ENCODE measurements around the gene AGAP3. TPM values are rescaled to one million over a fixed set of nuclear protein-coding genes. Genes with fewer than 3 reads are reported as not detected.

AGAP3 gene
- polyA plus RNA-seq, 3 donors, result 6.4 to 133 (median 6.8) TPM

GRCh38 chr7:151038951-151039849 is 47.1 kb upstream of the AGAP3 start:
- Histone ChIP-seq H4K20me1 (ENCODE audit: insufficient read depth, low read length) (no peaks in the 10 kb centered on the region), H3K79me2 (ENCODE audit: insufficient read depth, low read length) (no peaks in the 10 kb centered on the region), H3K4me2 (replicated peaks; ENCODE audit: extremely low read depth, low read length, poor library complexity, severe bottlenecking) (no peak overlapping the region), H3K4me3 (replicated peaks in 1 of 3; ENCODE audit: low read depth in 2 of 3, low read length in 3 of 3) (no peak overlapping the region), H3K27ac (ENCODE audit: low read depth in 1 of 2, low read length in 2 of 2) (peak overlapping the region in 1 of 2 donors; percentile 69), H2AFZ (ENCODE audit: insufficient read depth, low read depth, low read length, poor library complexity, severe bottlenecking) (no peak overlapping the region), H3K9ac (ENCODE audit: insufficient read depth, low read length, poor library complexity, severe bottlenecking) (peak overlapping the region; percentile 27), H3K36me3 (replicated peaks in 1 of 2; ENCODE audit: control insufficient read depth in 1 of 2, insufficient read depth in 2 of 2, low read length in 2 of 2) (peaks cover 28 to 34% of the 10 kb centered on the region in 2 donors), H3K27me3 (ENCODE audit: control insufficient read depth in 2 of 2, insufficient read depth in 2 of 2, low read length in 2 of 2) (no peaks in the 10 kb centered on the region), H3K4me1 (ENCODE audit: control insufficient read depth in 1 of 2, insufficient read depth in 2 of 2, low read length in 2 of 2) (peaks cover 10 to 15% of the 10 kb centered on the region in 2 donors), H3K9me3 (replicated peaks in 1 of 2; ENCODE audit: control insufficient read depth in 1 of 2, insufficient read depth in 1 of 2, low read length in 2 of 2) (no peaks in the 10 kb centered on the region)
- Mint-ChIP-seq H3K27ac (peak overlapping the region; percentile 48 to 84 (median 79)), H3K4me1 (peaks cover 17% of the 10 kb centered on the region), H3K36me3 (peaks cover 24 to 46% of the 10 kb centered on the region in 2 donors), H3K4me3 (peak overlapping the region in 1 of 2 donors; percentile 24), H3K27me3 (ENCODE audit: low read depth in 3 of 3) (peaks cover 0 to 6% (median 0%) of the 10 kb centered on the region in 3 donors), H3K9me3 (peaks cover 0 to 2% (median 0%) of the 10 kb centered on the region in 7 donors)
- WGBS (ENCODE audit: insufficient coverage), result 84% methylated on average over 5 of the region's 12 CpGs
- no peak for TF ChIP-seq CTCF (IDR thresholded peaks at IDR 0.05)
- peak; percentile 85 to 89 (median 87) for DNase-seq
- intact Hi-C loops (cut with micrococcal nuclease), result loop anchor here in 1 of 2 donors (10.0 kb wide), 1 partner anchor 56 kb away; no protein-coding TSS in a partner anchor

- H3K27ac Mint-ChIP-seq, result peak overlapping the region in 4 of 7 donors; percentile 48 to 84 (median 78)
- Histone ChIP-seq H3K36me3 (replicated peaks in 1 of 2; ENCODE audit: control insufficient read depth in 1 of 2, insufficient read depth in 2 of 2, low read length in 2 of 2) (peaks cover 20 to 26% of the 10 kb centered on the region in 2 donors), H2AFZ (ENCODE audit: insufficient read depth, low read depth, low read length, poor library complexity, severe bottlenecking) (no peak overlapping the region), H3K9ac (ENCODE audit: insufficient read depth, low read length, poor library complexity, severe bottlenecking) (no peak overlapping the region), H3K27ac (ENCODE audit: low read depth in 1 of 2, low read length in 2 of 2) (peak overlapping the region in 1 of 2 donors; percentile 11), H3K79me2 (ENCODE audit: insufficient read depth, low read length) (no peaks in the 10 kb centered on the region), H3K4me1 (ENCODE audit: control insufficient read depth in 1 of 2, insufficient read depth in 2 of 2, low read length in 2 of 2) (peaks cover 10 to 15% of the 10 kb centered on the region in 2 donors), H3K27me3 (ENCODE audit: control insufficient read depth in 2 of 2, insufficient read depth in 2 of 2, low read length in 2 of 2) (no peaks in the 10 kb centered on the region), H3K4me2 (replicated peaks; ENCODE audit: extremely low read depth, low read length, poor library complexity, severe bottlenecking) (no peak overlapping the region), H3K9me3 (replicated peaks in 1 of 2; ENCODE audit: control insufficient read depth in 1 of 2, insufficient read depth in 1 of 2, low read length in 2 of 2) (no peaks in the 10 kb centered on the region), H4K20me1 (ENCODE audit: insufficient read depth, low read length) (no peaks in the 10 kb centered on the region), H3K4me3 (replicated peaks in 1 of 3; ENCODE audit: low read depth in 2 of 3, low read length in 3 of 3) (no peak overlapping the region)
- DNase-seq, result peak in 1 of 3 donors; percentile 17
- WGBS (ENCODE audit: insufficient coverage), result 56% methylated on average over 13 of the region's 18 CpGs
- H3K36me3 Mint-ChIP-seq, result peaks cover 20 to 46% of the 10 kb centered on the region in 2 donors
- H3K9me3 Mint-ChIP-seq, result peaks cover 0 to 2% (median 0%) of the 10 kb centered on the region in 7 donors
- H3K4me1 Mint-ChIP-seq, result peaks cover 17% of the 10 kb centered on the region
- H3K4me3 Mint-ChIP-seq, result peak overlapping the region in 1 of 2 donors; percentile 24
- H3K27me3 Mint-ChIP-seq (ENCODE audit: low read depth in 3 of 3), result peaks cover 0 to 6% (median 0%) of the 10 kb centered on the region in 3 donors
- TF ChIP-seq CTCF (IDR thresholded peaks at IDR 0.05), result no peak
- intact Hi-C loops (cut with micrococcal nuclease), result loop anchor here in 1 of 2 donors (10.0 kb wide), 1 partner anchor 55 kb away; no protein-coding TSS in a partner anchor
Observed at GRCh38 chr7:151039850-151040548, 46.3 kb upstream of the AGAP3 start.

Measured in CD14-positive monocyte (primary cell).